ENCODE data around the gene FASLG. TPM values are rescaled to one million over a fixed set of nuclear protein-coding genes. Genes with fewer than 3 reads are reported as not detected.

Gene FASLG
- total and polyA plus RNA-seq, 10 of the 15 experiments (the other 5 are each of a cell fraction or from before 2014, with no cell fraction given): 0.05 to 4.0 (median 0.09) TPM; not detected in 2

DNA sequence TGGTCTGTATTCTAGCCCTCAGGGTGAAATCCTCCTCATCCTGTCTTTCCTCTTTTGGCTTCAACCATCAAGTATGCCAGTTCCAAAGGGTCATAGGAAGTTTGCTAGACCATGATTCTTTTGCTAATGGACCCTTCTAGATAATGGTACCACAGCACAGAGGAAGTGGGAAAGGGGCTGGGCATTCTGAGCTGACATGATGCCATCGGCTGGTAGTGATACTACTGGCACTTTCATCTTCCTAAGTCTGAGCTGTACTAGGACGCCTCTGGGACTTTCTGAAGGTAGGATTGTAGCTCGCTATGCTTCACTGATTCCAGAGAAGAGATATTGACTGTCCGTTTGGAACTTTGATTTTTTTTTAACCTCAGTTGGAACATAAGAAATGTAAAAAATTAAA is 11.4 kb downstream of the FASLG start:
- ChIA-PET POLR2A (no interaction called here), CTCF (interaction anchor here (1.4 kb wide), 1 partner anchor 31 kb away, joined by 4 read pairs; no protein-coding TSS in a partner anchor), SMC1A (ENCODE audit: uncharacterized antibody, unreplicated experiment) (interaction anchor here (1.0 kb wide), 1 partner anchor 38 kb away, joined by 3 read pairs; no protein-coding TSS in a partner anchor), RAD21 (ENCODE audit: unreplicated experiment) (no interaction called here)
- Histone ChIP-seq H3K4me1 (ENCODE audit: control insufficient read depth, insufficient read depth, low read length) (peaks cover 6% of the 10 kb centered on the region; the same call in 1 of the 2 replicates), H3K36me3 (ENCODE audit: control insufficient read depth in 2 of 2, insufficient read depth in 2 of 2, low read length in 1 of 2) (no peaks in the 10 kb centered on the region), H3K9ac (ENCODE audit: control insufficient read depth, insufficient read depth, low read length) (no peak overlapping the region), H3K9me3 (replicated peaks; ENCODE audit: control insufficient read depth, insufficient read depth, low read length) (no peaks in the 10 kb centered on the region), H2AFZ (ENCODE audit: control insufficient read depth, low read depth, low read length) (no peak overlapping the region), H3K4me2 (ENCODE audit: control insufficient read depth, insufficient read depth) (peak overlapping the region; percentile 50; the same call in 1 of the 2 replicates), H3K27me3 (replicated peaks in 1 of 2; ENCODE audit: control insufficient read depth in 2 of 2, insufficient read depth in 2 of 2, low read length in 1 of 2) (peaks cover 2 to 4% of the 10 kb centered on the region in 2 experiments; a peak in 2 of 4 replicates), H3K27ac (ENCODE audit: control insufficient read depth, insufficient read depth) (no peak overlapping the region), H4K20me1 (ENCODE audit: control insufficient read depth, insufficient read depth) (no peaks in the 10 kb centered on the region), H3K4me3 (no peak overlapping the region), H3K79me2 (ENCODE audit: control insufficient read depth, insufficient read depth, low read length) (no peaks in the 10 kb centered on the region)
- TF ChIP-seq SP1 (IDR thresholded peaks at IDR 0.05; ENCODE audit: low read depth, low read length) (no peak), CEBPB (IDR thresholded peaks at IDR 0.05; ENCODE audit: borderline replicate concordance in 1 of 2, low read depth in 2 of 2, low read length in 2 of 2) (no peak), CREB1 (IDR thresholded peaks at IDR 0.05; ENCODE audit: low read depth) (no peak), CBX3 (IDR thresholded peaks at IDR 0.05; ENCODE audit: borderline replicate concordance, low read depth) (no peak), ESRRA (IDR thresholded peaks at IDR 0.05; ENCODE audit: low read length) (no peak), ETV6 (conservative IDR thresholded peaks at IDR 0.05 in 1 of 2, IDR thresholded peaks at IDR 0.05 in 1 of 2; ENCODE audit: borderline replicate concordance in 1 of 2, low read depth in 1 of 2) (no peak), SPI1 (IDR thresholded peaks at IDR 0.05; ENCODE audit: borderline replicate concordance, insufficient read depth, low read depth, low read length) (peak; percentile 60; the same call in 1 of the 2 replicates), IKZF2 (IDR thresholded peaks at IDR 0.05) (peak in 1 of 2 experiments; percentile 26; a peak in 2 of 4 replicates), BCL11A (IDR thresholded peaks at IDR 0.05; ENCODE audit: low read depth, low read length) (no peak), MTA2 (IDR thresholded peaks at IDR 0.05; ENCODE audit: low read depth) (no peak)
- TF ChIP-seq, protein P1, sequence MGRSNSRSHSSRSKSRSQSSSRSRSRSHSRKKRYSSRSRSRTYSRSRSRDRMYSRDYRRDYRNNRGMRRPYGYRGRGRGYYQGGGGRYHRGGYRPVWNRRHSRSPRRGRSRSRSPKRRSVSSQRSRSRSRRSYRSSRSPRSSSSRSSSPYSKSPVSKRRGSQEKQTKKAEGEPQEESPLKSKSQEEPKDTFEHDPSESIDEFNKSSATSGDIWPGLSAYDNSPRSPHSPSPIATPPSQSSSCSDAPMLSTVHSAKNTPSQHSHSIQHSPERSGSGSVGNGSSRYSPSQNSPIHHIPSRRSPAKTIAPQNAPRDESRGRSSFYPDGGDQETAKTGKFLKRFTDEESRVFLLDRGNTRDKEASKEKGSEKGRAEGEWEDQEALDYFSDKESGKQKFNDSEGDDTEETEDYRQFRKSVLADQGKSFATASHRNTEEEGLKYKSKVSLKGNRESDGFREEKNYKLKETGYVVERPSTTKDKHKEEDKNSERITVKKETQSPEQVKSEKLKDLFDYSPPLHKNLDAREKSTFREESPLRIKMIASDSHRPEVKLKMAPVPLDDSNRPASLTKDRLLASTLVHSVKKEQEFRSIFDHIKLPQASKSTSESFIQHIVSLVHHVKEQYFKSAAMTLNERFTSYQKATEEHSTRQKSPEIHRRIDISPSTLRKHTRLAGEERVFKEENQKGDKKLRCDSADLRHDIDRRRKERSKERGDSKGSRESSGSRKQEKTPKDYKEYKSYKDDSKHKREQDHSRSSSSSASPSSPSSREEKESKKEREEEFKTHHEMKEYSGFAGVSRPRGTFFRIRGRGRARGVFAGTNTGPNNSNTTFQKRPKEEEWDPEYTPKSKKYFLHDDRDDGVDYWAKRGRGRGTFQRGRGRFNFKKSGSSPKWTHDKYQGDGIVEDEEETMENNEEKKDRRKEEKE (IDR thresholded peaks at IDR 0.05): no peak
- TF ChIP-seq, protein P2, sequence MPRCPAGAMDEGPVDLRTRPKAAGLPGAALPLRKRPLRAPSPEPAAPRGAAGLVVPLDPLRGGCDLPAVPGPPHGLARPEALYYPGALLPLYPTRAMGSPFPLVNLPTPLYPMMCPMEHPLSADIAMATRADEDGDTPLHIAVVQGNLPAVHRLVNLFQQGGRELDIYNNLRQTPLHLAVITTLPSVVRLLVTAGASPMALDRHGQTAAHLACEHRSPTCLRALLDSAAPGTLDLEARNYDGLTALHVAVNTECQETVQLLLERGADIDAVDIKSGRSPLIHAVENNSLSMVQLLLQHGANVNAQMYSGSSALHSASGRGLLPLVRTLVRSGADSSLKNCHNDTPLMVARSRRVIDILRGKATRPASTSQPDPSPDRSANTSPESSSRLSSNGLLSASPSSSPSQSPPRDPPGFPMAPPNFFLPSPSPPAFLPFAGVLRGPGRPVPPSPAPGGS (IDR thresholded peaks at IDR 0.05; ENCODE audit: borderline replicate concordance, insufficient read depth, low read depth, low read length, poor library complexity, severe bottlenecking): no peak
- in situ Hi-C loops (cut with MboI) (no loop called here), intact Hi-C loops (cut with micrococcal nuclease; ENCODE audit: unreplicated experiment) (no loop called here)
- DNase-seq (ENCODE audit: low read depth, low spot score) (no peak), ATAC-seq (peak; percentile 78), FAIRE-seq (no peak)
- no TSS peak for BruUV-seq (replicated peaks)
- WGBS (ENCODE audit: insufficient coverage, insufficient replicate concordance, low lambda C conversion rate, missing lambda C conversion rate): 13% methylated on average over 4 of the region's 4 CpGs

All from GM12878 (cell line).